AG04450 (cell line): Measurements from ENCODE around the gene KRTAP5-4. TPM values are rescaled to one million over a fixed set of nuclear protein-coding genes. Genes with fewer than 3 reads are reported as not detected.
"Not testable (repeated sequence)": the region's sequence is repeated elsewhere in the genome, so short reads cannot be mapped to it uniquely, and the experiment has no call there.

Source experiments
- CTCF ChIA-PET: fragments of 300-600, 350-600 bp; formaldehyde crosslinking; extraction: SDS; loops from one replicate; lab custom pipeline; 2022; ENCODE audit warnings: antibody characterized with exemption, inconsistent platforms; lab: Charles Lee
- POLR2A ChIA-PET: fragments of 350-600 bp; formaldehyde crosslinking; extraction: SDS; loops from one replicate; lab custom pipeline; 2021; ENCODE audit warnings: antibody characterized with exemption, inconsistent platforms; lab: Yijun Ruan, JAX
- DNase-seq: peaks from one replicate; pipeline ENCODE4 v3.0.0-alpha.2; 2011; ENCODE audit warnings: low read depth, low spot score
- H3K27ac ChIP-seq: one replicate; pipeline ENCODE4 v1.5.1; 2012; ENCODE audit warnings: low read depth, low read length, control low read depth
- H3K27me3 ChIP-seq: one replicate; pipeline ENCODE4 v1.6.0; 2012; ENCODE audit warnings: low read length; ENCODE audit not compliant: control insufficient read depth, insufficient read depth
- H3K4me3 ChIP-seq: 2 replicates; pipeline ENCODE4 v1.5.1; 2011; ENCODE audit warnings: mild to moderate bottlenecking, low read depth, low read length, control low read depth
- H3K9me3 ChIP-seq: 2 replicates; pipeline ENCODE4 v1.5.1; 2012; ENCODE audit warnings: low read length; ENCODE audit not compliant: control insufficient read depth, insufficient read depth
- polyA plus RNA-seq: library from polyadenylated mRNA; depleted of rRNA; stranded (reverse); fragments of >200 nt; gene quantifications from 2 replicates; pipeline ENCODE4 v1.2.3, GENCODE V29; 2011
- TF ChIP-seq, protein P1 (sequence below): IDR thresholded peaks from 2 replicates; pipeline ENCODE4 v1.5.1; 2011; ENCODE audit warnings: low read depth, low read length, control low read depth, inconsistent platforms

The KRTAP5-4 gene
- polyA plus RNA-seq, 1 experiment: not detected

DNA sequence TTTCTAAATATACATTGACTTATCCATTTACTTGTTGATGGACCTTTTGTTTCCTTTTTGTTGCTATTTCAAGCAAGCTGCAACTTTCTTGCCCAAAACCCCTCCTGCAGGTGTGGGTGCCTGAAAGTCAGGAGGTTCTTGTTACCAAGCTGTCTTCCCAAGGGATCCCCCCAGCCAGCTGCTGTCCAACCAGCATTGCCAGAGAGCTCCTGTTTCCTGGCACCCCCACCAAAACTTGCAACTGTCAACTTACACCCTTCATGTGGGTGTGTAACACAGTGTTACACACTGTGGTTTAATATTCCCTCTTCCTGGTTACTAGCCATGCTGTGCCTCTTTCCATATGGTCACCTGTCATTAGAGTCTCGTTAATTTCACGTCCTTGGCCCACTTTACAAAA, 35.2 kb downstream of the KRTAP5-4 start:
- ChIA-PET POLR2A (no interaction called here), CTCF (interaction anchor here (1.1 kb wide), 1 partner anchor 8 kb away, joined by 5 read pairs; no protein-coding TSS in a partner anchor)
- no peak overlapping the region for H3K4me3 ChIP-seq
- no peak for DNase-seq
- no peaks in the 10 kb centered on the region; the same call in 1 of the 2 replicates for H3K9me3 ChIP-seq
- no peak overlapping the region for H3K27ac ChIP-seq
- H3K27me3 ChIP-seq: peaks cover 18% of the 10 kb centered on the region
- TF ChIP-seq, protein P1, sequence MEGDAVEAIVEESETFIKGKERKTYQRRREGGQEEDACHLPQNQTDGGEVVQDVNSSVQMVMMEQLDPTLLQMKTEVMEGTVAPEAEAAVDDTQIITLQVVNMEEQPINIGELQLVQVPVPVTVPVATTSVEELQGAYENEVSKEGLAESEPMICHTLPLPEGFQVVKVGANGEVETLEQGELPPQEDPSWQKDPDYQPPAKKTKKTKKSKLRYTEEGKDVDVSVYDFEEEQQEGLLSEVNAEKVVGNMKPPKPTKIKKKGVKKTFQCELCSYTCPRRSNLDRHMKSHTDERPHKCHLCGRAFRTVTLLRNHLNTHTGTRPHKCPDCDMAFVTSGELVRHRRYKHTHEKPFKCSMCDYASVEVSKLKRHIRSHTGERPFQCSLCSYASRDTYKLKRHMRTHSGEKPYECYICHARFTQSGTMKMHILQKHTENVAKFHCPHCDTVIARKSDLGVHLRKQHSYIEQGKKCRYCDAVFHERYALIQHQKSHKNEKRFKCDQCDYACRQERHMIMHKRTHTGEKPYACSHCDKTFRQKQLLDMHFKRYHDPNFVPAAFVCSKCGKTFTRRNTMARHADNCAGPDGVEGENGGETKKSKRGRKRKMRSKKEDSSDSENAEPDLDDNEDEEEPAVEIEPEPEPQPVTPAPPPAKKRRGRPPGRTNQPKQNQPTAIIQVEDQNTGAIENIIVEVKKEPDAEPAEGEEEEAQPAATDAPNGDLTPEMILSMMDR: no peak

DNA sequence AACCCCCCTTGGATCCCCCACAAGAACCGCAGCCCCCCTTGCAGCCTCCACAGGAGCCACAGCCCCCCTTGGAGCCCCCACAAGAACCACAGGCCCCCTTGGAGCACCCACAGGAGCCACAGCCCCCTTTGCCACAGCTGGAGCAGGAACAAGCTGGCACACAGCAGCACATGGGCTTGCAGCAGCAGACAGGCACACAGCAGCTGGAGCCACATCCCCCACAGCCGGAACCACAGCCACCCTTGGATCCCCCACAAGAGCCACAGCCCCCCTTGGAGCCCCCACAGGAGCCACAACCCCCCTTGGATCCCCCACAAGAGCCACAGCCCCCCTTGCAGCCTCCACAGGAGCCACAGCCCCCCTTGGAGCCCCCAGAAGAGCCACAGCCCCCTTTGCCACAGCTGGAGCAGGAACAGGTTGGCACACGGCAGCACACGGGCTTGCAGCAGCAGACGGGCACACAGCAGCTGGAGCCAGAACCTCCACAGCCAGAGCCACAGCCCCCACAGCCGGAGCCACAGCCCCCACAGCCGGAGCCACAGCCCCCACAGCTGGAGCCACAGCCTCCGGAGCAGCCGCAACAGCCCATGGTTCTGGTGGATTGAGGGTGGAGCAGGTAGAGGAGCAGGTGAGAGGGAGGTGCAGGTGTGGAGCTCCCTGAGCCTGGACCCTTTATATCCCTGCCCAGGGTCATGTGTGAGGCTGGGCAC, 37.1 kb downstream of the KRTAP5-4 start, which contains the start of gene KRTAP5-1:
TSS of gene KRTAP5-1 (minus strand) at position 623 of the 710 bp plus-strand sequence. CDS start at position 589, 34 bp downstream.
- POLR2A ChIA-PET, CTCF ChIA-PET, DNase-seq, H3K27ac ChIP-seq, H3K4me3 ChIP-seq, H3K9me3 ChIP-seq: not testable (repeated sequence)
- peaks cover 14% of the 10 kb centered on the region for H3K27me3 ChIP-seq

DNA sequence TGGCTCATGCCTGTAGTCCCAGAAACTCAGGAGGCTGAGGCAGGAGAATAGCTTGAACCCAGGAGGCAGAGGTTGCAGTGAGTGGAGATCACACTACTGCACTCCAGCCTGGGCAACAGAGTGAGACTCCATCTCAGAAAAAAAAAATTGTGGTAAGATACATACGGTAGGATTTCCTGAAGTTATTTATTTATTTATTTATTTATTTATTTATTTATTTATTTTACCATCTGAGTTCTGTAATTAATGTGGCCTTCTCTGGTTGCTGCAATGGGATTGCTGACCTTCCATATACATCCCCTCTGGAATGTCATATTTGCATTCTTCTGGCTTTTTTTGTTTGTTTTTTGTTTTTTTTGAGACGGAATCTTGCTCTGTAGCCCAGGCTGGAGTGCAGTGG, 39.0 kb downstream of the KRTAP5-4 start:
- POLR2A ChIA-PET, DNase-seq, H3K27ac ChIP-seq, H3K4me3 ChIP-seq, H3K9me3 ChIP-seq: not testable (repeated sequence)
- H3K27me3 ChIP-seq: peaks cover 11% of the 10 kb centered on the region
- CTCF ChIA-PET: interaction anchor here (1.5 to 2.6 kb wide), 2 partner anchors 13 to 36 kb away, joined by 4 to 17 read pairs; no protein-coding TSS in a partner anchor

DNA sequence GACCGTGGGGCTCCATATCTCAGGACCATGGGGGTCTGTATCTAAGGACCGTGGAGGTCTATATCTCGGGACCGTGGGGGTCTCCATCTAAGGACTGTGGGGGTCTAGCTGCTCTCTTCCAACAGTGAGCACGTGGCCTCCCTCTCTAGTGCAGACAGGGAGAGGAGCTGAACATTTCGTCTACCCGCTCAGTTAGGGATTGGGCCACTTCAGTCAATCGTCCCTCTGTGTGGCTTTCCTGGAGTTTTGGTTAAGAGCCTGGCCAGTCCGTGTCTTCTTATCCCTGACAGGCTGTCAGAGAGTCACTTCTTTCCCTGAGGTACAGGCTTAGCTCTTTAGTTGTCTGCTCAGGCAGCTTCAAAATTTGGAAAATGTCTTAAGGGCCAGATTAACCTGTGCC, 40.0 kb downstream of the KRTAP5-4 start:
- H3K9me3 ChIP-seq: peaks cover 7% of the 10 kb centered on the region

DNA sequence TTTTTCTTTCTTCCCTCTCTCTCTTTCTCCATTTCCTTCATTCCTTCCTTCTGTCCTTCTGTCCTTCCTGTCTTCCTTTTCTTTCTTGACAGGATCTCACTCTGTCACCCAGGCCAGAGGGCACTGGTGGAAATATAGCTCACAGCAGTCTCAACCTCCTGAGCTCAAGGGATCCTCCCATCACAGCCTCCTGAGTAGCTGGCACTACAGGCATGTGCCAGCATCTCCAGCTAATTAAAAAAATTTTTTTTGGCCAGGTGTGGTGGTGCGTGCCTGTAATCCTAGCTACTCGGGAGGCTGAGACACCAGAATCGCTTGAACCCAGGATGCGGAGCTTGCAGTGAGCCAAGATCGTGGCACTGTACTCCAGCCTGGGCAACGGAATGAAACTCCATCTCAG, 45.1 kb downstream of the KRTAP5-4 start:
- no peak for DNase-seq
- ChIA-PET POLR2A (no interaction called here), CTCF (interaction anchor here (0.8 to 2.6 kb wide), 2 partner anchors 18 to 30 kb away, joined by 3 to 20 read pairs; no protein-coding TSS in a partner anchor)
- TF ChIP-seq, protein P1: no peak
- Histone ChIP-seq H3K9me3 (peaks cover 7% of the 10 kb centered on the region), H3K27ac (no peak overlapping the region), H3K4me3 (no peak overlapping the region), H3K27me3 (peaks cover 31% of the 10 kb centered on the region)

More for the DNA sequence above, 40.0 kb downstream of the KRTAP5-4 start:
- ChIA-PET CTCF (interaction anchor here (1.1 to 2.6 kb wide), 3 partner anchors 12 to 35 kb away, joined by 3 to 17 read pairs (median 4); no protein-coding TSS in a partner anchor), POLR2A (no interaction called here)
- TF ChIP-seq, protein P1: no peak
- Histone ChIP-seq H3K27me3 (peaks cover 11% of the 10 kb centered on the region), H3K4me3 (no peak overlapping the region), H3K27ac (no peak overlapping the region)
- DNase-seq: no peak

DNA sequence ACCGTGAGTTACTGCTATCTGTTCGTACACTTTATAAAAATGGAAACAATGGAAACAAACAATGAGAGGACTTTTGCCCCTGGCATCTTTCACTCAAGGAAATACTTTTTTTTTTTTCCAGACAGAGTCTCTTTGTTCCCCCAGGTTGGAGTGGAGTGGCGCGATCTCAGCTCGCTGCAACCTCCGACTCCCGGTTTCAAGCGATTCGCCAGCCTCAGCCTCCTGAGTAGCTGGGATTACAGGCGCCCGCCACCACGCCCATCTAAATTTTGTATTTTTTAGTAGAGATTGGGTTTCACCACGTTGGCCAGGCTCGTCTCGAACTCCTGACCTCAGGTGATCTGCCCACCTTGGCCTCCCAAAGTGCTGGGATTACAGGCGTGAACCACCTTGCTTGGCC, 46.2 kb downstream of the KRTAP5-4 start:
- POLR2A ChIA-PET: interaction anchor here (0.6 kb wide), 1 partner anchor 59 kb away, joined by 4 read pairs; no protein-coding TSS in a partner anchor
- DNase-seq, H3K27ac ChIP-seq, H3K9me3 ChIP-seq, H3K4me3 ChIP-seq: not testable (repeated sequence)
- peaks cover 31% of the 10 kb centered on the region for H3K27me3 ChIP-seq
- CTCF ChIA-PET: interaction anchor here (0.6 to 3.5 kb wide), 4 partner anchors 29 to 824 kb away, joined by 3 to 87 read pairs (median 6); no protein-coding TSS in a partner anchor
